Suprapubic skin (tissue), 4 donors: Measurements from ENCODE around the gene ZNF148.

Source experiments
- POLR2A ChIP-seq, 2 donors: fragments of 450-650 bp; IDR thresholded peaks; one replicate each; pipeline ENCODE4 v1.6.1; 2017; ENCODE audit warnings: antibody characterized with exemption in 2 of 2, mild to moderate bottlenecking in 2 of 2, moderate library complexity in 2 of 2
- POLR2AphosphoS5 ChIP-seq, 3 donors: sonication (generic); formaldehyde crosslinking; IDR thresholded peaks; one replicate each; pipeline ENCODE4 v1.6.1; 2017; ENCODE audit warnings: antibody characterized with exemption in 3 of 3

- no peak for TF ChIP-seq POLR2AphosphoS5 (IDR thresholded peaks at IDR 0.05)
- TF ChIP-seq POLR2A (IDR thresholded peaks at IDR 0.05) = no peak
Measured at GRCh38 chr3:125401402-125401801, 26.3 kb upstream of the ZNF148 start.
